ENCODE data around the gene C1orf198.

C1orf198 gene

DNA sequence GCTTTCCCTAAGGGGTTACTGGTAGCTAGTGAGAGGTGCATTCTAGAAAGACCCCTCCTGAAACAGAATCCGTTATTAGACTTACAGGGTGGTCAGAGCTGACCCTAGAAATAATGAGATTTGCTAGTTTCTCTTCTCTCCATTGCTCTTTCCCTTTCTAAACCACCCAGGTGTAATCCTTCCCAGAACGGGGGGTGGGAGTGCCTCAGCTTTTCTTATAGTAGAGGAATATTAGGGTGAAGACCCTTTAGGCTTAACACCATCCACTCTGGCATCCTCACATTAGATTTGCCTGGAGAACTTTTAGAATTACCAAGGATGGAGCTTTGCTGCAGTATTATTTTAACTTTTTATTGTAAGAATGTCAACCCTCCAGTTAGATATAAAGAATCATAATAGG, 71.7 kb downstream of the C1orf198 start:
- DNase-seq (ENCODE audit: low read depth, low spot score), result no peak
- no peak overlapping the region for H3K4me3 ChIP-seq (ENCODE audit: low read length)

DNA sequence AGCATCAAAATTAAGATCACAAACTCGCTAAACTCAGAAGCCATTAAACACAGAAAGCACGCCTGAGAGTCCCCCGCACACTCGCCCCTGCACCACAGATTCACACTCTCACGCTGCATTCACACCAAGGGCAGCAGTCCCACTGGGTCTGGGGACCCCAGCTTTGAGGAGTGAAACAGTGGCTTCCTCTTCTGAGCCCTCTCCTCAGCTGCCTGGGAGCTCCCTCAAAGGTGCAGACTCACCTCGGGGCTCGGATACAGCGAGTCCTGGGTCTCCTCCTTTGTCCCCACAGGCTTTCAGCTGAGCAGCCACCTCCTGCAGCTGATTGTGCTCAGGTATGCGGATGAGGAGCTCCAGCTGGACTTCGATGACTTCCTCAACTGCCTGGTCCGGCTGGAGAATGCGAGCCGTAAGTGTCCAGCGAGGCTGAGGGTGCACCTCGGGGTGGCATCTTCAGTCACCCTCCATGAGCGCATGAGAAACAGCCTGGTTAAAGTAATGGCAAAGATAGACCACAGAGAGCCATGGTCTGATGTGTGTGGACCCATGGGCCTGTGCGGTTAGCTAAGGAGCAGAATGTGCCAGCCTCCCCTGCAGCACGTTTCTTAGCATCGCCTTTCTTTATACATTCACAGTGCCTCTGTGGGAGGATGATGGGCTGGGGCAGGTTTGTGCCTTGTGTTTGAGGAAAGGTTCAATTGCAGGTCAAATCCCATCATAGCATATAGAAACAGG, 73.3 kb downstream of the C1orf198 start:
- DNase-seq (ENCODE audit: low read depth, low spot score), result no peak
- no peak overlapping the region for H3K4me3 ChIP-seq (ENCODE audit: low read length)

DNA sequence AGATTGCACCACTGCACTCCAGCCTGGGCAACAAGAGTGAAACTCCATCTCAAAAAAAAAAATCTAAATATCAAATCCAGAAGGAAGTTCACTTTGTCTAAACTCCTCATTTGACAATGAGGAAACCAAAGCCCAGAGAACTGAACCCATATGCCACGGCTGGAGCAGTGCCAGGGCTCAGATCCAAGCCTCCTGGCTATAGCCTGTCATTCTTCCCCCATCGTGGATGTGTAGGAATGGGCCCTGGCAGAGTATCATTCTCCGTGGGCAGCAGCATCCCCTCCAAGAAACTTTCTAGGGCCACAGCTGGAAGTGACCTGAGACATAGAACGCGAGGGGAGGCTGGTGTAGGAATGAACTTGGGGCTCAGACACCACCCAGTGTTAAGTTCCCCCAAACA, 73.9 kb downstream of the C1orf198 start:
- no peak overlapping the region for H3K4me3 ChIP-seq (ENCODE audit: low read length)
- DNase-seq (ENCODE audit: low read depth, low spot score), result no peak

DNA sequence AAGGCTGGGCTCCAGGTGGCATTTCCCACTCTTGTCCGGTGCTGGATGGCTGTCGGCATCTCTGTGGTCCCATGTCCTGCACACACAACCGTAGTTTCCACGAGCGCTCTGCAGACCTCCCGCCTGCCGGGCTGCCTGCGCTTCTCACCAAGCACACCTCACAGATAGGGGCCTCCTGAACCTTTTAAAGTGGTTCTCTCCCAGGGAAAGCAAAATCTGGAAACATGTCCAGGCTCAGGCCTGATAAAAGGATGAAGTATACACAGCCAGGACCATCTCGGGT, 74.9 kb downstream of the C1orf198 start:
- no peak overlapping the region for H3K4me3 ChIP-seq (ENCODE audit: low read length)
- DNase-seq (ENCODE audit: low read depth, low spot score), result no peak

DNA sequence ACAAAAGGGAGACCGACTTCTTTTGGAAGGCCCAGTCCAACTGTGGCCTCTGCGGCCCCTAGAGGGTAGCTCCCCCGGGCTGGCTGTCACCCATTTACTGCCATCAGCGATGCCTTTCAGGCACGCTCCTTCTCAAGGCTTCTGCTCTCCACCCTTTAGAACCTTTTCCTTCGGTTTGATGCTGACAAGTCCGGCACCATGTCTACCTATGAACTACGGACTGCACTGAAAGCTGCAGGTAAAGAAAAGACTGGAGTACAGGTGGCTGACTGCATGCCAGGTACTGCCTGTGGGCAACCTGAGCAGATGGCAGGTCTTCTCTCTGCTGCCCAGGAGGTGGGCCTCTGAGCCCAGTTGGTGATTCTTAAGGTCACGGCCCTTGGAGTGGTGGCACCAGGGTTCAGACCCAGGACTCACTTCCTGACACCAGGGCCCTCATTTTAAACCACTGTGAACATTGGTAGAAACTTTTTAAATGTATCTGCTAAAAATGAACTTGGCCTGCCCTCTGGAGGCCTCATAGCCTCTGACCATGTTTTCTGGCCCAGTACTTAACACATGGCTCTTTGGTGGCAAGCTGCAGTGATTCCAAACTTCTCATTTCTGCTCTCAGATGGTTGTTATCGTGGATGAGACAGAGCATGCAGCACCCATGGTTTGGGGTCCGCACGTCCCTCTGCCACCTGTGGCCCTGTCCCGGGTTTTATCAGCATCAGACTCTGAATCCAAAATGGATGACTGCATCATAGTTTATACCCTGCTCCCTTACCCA, 75.4 kb downstream of the C1orf198 start:
- no peak for DNase-seq (ENCODE audit: low read depth, low spot score)
- no peak overlapping the region for H3K4me3 ChIP-seq (ENCODE audit: low read length)

DNA sequence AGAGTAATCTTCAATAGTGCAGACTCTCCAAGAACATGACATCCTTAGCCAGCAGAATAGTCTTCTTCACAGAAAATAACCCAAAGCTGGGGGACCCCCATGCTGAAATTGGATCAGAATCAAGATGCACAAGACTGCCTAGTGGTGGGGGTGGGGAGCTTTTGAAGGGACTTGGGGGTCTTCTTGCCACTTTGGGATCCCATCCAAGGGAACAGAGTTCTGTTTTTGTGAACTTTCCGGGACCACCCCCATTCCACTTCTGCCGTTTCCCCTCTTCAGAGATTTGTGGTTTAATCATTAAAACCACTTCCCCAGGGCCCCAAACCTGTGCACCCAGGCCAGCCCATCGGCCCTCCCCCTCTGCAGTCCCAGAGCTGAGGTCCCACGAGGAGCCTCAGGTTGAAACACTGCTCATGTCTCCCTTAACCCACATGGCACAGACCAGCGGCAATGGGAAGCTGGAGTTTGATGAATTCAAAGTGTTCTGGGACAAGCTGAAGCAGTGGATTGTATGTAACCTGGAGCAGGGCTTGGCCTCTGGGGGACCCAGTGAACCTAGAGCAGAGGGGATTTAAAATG, 76.2 kb downstream of the C1orf198 start:
- H3K4me3 ChIP-seq (ENCODE audit: low read length), result no peak overlapping the region
- DNase-seq (ENCODE audit: low read depth, low spot score), result peak; percentile 4

DNA sequence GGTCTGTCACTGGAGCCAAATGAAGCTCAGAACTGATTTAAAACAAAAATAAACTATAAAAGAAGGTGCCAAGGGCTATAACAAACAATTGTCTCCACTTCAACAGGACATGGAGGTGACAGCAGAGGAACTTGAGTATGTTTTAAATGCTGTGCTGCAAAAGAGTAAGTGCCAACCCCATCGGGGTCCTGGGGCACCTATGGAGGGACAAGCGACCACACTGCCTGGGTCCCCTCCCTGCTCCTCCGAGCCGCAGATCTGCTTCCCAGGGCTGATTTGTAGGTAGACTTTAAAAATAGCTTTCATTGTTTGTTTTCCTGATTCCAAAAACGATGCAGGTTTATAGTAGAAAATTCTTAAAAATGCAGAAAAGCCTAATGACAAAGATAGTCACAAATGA, 78.3 kb downstream of the C1orf198 start:
- no peak for DNase-seq (ENCODE audit: low read depth, low spot score)
- H3K4me3 ChIP-seq (ENCODE audit: low read length), result no peak overlapping the region

DNA sequence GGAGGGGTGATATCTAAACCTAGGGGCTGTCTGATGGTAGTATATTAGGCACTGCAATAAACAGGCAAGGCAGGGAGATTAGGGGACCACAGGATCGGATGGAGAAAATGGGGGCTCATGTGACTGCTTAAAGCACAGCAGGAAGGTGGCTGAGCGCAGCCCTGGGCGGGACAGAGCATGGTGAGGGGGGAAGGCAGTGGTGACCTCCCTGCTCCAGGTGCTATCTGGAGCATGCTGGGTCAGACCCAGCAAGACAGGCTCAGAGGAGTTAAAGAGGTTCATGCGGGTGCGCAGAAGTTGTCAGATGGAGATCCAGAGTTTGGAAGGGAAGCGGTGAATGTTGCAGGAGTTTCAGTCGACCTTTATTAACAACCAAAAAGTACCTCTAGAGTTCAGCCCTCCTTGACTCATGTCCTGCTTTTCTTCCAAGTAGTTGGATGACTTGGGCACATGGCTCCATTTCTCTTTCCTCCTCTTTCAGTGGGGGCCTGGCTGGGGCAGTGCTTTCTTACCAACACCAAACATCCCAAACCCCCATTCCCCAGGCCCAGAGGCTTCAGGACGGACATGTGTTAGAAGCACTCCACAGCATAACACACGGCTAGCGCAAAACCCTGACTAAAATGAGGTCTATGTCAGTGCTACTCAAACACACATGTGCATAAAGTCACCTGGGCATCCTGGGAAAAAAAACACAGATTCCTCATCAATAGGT, 79.6 kb downstream of the C1orf198 start:
- no peak overlapping the region for H3K4me3 ChIP-seq (ENCODE audit: low read length)
- no peak for DNase-seq (ENCODE audit: low read depth, low spot score)

DNA sequence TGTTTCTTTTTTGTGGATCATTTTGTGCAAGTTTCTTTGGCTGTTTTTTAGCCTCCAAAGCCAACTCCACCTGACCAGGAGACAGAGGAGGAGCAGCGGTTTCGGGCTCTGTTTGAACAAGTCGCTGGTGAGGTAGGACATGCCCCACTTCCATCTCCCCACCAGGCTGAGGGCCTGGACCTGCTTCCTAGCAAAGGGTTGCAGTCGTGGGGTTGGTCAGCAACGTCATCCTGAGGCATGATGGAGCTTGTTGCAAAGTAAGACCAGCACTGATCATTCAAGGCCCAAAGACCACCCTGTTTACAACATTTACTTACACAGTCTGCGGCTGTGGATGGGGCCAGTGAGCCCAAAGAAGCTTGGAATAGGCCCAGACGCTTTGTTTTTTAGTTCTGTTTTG, 80.8 kb downstream of the C1orf198 start:
- no peak for DNase-seq (ENCODE audit: low read depth, low spot score)
- H3K4me3 ChIP-seq (ENCODE audit: low read length), result no peak overlapping the region

All from Jurkat, Clone E6-1 (cell line).